ENCODE results near the gene MEGF6.

Gene MEGF6

GRCh38 chr1:3519301-3519885 lies 91.9 kb downstream of the MEGF6 start:
- DNase-seq (ENCODE audit: low spot score): no peak

DNA sequence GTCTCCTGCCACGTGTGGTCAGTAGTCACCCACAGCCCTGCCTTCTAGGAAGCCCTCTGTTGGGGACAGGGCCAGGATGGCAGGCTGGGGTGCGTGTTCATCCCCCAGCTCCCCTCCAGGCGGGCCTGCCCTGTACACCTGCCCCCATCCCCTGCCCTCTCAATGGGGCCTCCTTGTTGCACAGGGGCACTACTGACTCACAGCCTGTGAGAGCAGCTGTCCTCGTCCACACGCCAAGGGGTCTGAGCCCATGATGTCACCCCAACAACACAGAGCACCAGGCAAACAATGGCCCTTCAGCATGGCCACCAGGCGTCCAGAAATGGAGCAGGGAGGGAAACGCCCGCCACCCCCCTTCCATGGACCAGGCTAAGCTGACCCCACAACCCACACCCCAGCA lies 92.6 kb downstream of the MEGF6 start:
- no peak for DNase-seq (ENCODE audit: low spot score)

GRCh38 chr1:3518256-3518655 lies 93.1 kb downstream of the MEGF6 start:
- DNase-seq (ENCODE audit: low spot score): no peak

GRCh38 chr1:3516911-3517675 lies 94.2 kb downstream of the MEGF6 start:
- DNase-seq (ENCODE audit: low spot score): no peak

GRCh38 chr1:3516481-3516869 lies 94.8 kb downstream of the MEGF6 start:
- DNase-seq (ENCODE audit: low spot score): no peak

DNA sequence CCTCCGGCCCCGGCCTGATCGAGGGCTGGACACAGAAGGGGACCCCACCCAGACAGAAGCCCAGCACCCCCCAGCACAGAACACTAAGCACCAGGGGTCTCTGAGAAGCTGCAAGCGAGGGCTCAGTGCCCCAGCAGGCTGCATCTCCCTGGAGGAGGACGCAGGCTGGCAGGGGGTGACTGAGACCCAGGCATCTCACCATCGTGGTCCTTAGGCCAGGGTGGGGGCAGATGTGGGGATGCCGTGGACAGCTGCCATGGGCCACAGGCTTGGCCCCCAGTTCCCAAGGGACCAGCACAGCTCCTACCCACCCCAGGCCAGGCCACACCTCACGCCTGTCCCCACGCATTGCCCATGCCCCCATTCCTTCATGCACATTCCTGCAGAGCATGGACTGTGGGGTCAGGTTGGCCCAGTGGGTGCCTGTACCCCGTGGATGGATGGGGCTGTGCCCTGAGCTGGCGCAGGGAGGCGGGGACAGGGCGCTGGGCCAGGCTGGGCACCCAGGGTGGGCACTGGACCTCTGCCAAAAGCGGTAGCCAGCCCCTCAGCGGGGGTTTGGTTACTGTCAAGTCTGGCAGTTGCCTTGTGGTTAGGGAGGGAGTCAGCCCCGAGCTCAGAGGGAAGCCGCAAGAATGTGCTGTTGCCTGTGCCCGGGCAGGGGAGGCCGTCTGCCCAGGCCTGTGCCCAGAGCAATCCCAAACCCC lies 95.4 kb downstream of the MEGF6 start:
- DNase-seq (ENCODE audit: low spot score): no peak

DNA sequence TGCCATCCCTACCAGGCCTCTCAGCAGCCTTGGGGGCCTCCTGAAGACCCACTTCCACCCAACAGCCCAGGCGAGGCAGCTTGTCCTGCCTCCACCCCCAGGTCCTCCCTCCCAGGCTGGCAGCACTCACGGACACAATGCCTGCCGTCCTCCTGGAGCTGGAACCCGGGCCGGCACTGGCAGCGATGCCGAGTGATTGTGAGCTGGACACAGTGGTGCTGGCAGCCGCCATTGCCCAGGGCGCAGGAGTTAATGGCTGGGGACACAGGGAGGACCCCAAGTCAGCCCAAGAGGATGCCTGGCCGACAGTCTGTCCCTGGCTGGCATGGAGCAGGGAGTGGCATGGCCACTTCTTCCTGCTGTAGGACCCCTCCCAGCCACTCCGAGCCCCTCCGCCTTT lies 96.0 kb downstream of the MEGF6 start:
- no peak for DNase-seq (ENCODE audit: low spot score)

DNA sequence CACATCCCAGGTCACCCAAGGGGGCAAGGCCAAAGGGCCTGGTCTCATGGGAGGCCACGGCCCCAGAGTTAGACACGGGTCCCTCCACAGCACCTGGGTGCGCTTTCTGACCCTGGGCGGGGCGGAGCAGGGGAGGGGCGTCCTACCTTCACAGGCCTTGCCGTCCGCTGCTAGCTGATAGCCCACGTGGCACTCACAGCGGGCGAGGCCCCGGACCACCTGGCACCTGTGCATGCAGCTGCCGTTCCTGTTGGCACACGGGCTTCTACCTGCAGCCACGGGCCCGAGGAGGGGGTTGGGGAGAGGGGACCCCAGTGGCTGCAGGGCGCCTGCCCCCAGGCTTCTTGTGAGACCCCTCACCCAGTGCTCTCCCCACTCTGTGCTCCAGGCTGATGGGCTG lies 96.9 kb downstream of the MEGF6 start:
- no peak for DNase-seq (ENCODE audit: low spot score)

DNA sequence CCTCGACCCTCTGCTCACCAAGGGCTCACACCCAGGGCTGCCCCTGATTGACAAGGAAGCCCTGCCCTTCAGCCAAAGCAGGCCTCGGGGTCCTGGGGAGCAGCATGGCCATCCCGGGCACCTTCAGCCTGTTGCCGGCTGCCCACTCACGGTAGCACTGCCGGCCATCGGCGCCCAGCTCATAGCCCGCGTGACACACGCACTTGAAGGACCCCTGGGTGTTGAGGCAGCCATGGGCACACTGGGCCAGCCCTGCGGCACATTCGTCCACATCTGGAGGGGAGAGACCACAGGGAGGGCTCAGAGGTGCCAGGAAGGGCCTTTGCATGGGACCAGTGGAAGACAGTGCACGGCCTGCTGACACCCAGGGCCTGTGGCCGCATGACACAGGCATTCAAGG lies 99.5 kb downstream of the MEGF6 start:
- no peak for DNase-seq (ENCODE audit: low spot score)

DNA sequence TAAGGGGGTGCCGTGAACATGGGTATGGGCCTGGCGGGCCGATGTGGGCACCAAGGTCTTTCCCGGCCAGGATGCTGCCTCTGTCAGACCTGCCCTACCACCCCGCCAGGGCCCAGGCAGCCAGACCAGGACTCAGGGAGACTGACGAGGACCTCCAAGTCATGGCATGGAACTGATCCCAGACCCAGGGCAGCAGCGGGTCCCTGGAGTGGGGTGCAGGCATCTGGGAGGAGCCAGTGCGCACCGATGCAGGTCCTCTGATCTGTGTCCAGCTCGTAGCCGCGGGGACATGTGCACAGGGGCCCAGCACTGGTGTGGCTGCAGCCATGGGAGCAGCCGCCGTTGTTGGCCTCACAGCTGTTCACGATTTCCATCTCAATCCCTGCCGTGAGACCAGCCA lies 100.0 kb downstream of the MEGF6 start:
- DNase-seq (ENCODE audit: low spot score): no peak

DNA sequence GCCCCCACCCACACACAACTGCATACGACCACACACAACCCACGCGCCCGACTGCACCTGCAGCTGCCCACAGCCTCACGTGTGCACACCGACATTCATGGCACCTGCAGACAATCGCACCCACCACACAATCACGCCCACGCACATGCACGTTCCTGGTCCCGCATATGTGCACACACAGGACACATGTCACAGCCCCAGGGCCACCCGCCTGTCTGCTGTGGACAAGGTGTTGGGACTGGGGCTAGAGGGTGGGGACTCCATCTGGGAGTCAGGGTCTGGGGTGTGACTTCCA lies 100.4 kb downstream of the MEGF6 start:
- no peak for DNase-seq (ENCODE audit: low spot score)

DNA sequence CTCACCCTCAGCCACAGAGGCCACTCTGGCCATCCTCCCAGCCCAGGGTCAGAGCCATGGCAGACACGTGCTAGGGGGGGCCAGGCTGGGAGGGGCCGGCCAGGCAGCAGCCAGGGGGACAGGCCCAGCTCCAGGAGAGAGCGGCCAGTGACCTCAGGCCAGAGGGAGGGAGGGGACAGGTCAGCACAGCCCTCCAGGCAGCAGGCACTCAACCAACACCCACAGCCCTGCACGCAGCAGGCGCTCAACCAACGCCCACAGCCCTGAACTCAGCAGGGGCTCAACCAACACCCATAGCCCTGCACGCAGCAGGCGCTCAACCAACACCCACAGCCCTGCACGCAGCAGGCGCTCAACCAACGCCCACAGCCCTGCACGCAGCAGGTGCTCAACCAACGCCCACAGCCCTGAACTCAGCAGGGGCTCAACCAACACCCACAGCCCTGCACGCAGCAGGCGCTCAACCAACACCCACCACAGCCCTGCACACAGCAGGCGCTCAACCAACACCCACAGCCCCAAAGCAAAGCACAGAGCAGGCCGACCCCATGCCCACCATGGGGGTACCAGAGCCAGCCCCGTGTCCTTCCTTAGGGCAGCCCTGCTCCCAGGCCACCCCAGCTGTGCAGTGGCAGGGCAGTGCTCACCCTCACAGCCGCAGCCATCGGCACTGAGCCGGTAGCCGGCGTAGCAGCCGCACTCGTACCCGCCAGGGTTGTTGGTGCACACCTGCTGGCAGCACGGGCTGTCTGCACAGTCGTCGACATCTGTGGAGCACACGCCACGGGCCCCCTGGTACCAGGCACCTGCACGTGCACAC lies 101.0 kb downstream of the MEGF6 start:
- DNase-seq (ENCODE audit: low spot score): no peak

- DNase-seq (ENCODE audit: low spot score): no peak
Measured at GRCh38 chr1:3509721-3510120, 101.6 kb downstream of the MEGF6 start.

- DNase-seq (ENCODE audit: low spot score): no peak
Measured at GRCh38 chr1:3508757-3509415, 102.4 kb downstream of the MEGF6 start.

- no peak for DNase-seq (ENCODE audit: low spot score)
Measured at GRCh38 chr1:3507636-3508275, 103.6 kb downstream of the MEGF6 start.

DNA sequence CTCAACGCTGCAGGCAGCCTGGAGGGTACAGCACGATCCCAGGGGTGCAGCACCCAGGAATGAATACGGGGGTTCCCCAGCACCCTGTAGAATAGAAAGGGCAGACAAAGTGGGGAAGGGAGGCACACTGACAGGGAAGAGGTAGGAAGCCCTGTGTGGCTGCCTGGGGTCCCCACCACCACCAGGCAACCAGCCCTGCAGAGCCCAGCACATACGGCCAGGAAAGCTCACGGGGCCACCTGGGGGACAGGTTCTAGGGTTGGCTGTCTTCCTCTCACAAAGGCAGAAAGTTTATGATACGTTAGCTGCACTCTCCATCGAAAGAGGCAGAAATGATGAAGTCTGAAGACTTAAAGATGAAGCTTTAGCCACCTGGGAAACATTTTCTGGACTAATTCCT lies 104.4 kb downstream of the MEGF6 start:
- DNase-seq (ENCODE audit: low spot score): no peak

DNA sequence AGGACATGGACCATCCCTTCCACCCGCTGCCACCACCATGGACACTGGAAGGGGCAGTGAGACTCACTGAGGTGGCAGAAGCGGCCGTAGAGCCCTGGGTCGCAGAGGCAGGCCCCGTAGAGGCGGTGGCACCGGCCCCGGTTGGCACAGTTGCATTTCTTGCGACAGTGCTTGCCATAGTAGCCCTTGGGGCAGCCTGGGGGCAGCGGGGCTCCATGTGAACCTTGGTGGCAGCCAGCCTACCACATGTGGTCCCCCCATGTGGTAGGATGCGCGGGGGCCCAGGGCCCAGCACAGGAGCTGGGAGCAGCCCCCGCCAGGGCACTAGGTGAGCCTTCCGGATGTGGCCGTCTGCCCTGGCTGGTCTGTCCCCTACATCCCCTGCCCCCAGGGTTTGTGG lies 105.3 kb downstream of the MEGF6 start:
- DNase-seq (ENCODE audit: low spot score): no peak

DNA sequence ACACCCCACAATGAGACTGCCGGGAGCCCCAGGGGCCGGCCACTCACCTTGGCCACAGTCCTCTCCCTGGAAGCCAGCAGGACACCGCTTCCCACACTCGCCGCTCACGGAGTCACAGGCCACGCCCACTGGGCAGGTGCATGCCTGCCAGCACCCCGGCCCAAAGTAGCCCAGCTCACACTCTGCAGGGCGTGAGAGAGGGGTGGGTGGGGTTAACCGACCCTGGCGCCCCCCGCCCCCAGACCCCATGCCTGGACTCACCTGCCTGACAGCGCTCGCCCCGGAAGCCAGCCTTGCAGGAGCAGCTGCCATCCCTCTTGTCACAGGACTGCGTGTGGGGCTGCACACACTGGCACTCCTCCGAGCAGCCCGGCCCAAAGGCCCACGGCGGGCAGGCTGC lies 106.1 kb downstream of the MEGF6 start:
- no peak for DNase-seq (ENCODE audit: low spot score)

- DNase-seq (ENCODE audit: low spot score): no peak
Measured at GRCh38 chr1:3504822-3505153, 106.5 kb downstream of the MEGF6 start.

GRCh38 chr1:3504151-3504821 lies 107.0 kb downstream of the MEGF6 start:
- DNase-seq (ENCODE audit: low spot score): no peak

GRCh38 chr1:3503525-3503886 lies 107.8 kb downstream of the MEGF6 start:
- no peak for DNase-seq (ENCODE audit: low spot score)
